Stomach (tissue), 9 donors: ENCODE measurements around the gene BAIAP2L1. TPM values are rescaled to one million over a fixed set of nuclear protein-coding genes. Genes with fewer than 3 reads are reported as not detected.

ENCODE experiments used
- DNase-seq, 2 donors: peaks; one replicate each; pipeline versions ENCODE4 v3.0.0 to v3.0.0-alpha.2; 2013 to 2019
- H3K27ac ChIP-seq, 5 donors: fragments of 200-600 bp in 4 of 5; sonication (generic) in 4 of 5; one replicate each; pipeline ENCODE4 v1.5.1; 2013 to 2019; ENCODE audit warnings: mild to moderate bottlenecking in 1 of 5, moderate library complexity in 1 of 5
- H3K27me3 ChIP-seq, 3 donors: fragments of 200-600 bp; sonication (generic); one replicate each; pipeline ENCODE4 v1.5.1; 2017 to 2019; ENCODE audit warnings: mixed run types in 1 of 3
- H3K36me3 ChIP-seq, 4 donors: fragments of 200-600 bp; sonication (generic); 1 replicate in 3 of 4; 2 replicates in 1 of 4; pipeline ENCODE4 v1.5.1; 2016 to 2019
- H3K4me1 ChIP-seq, 4 donors: fragments of 200-600 bp; sonication (generic); one replicate each; pipeline ENCODE4 v1.5.1; 2016 to 2019
- H3K4me3 ChIP-seq, 4 donors: fragments of 200-600 bp; sonication (generic) in 3 of 4; one replicate each; pipeline ENCODE4 v1.5.1; 2016 to 2019; ENCODE audit warnings: mild to moderate bottlenecking in 1 of 4
- H3K9me3 ChIP-seq, 4 donors: fragments of 200-600 bp; sonication (generic); one replicate each; pipeline ENCODE4 v1.5.1; 2016 to 2019
- CTCF ChIP-seq, 7 experiments: fragments of 450-650 bp in 4 of 7; fragments of 200-600 bp in 3 of 7; sonication (generic) in 3 of 7; IDR thresholded peaks; one replicate each; pipeline ENCODE4 v1.5.1; 2016 to 2019; ENCODE audit warnings: antibody characterized with exemption in 7 of 7, control low read depth in 2 of 7, mild to moderate bottlenecking in 1 of 7
- EP300 ChIP-seq: sonication (generic); formaldehyde crosslinking; IDR thresholded peaks from one replicate; pipeline ENCODE4 v1.6.1; 2017; ENCODE audit warnings: antibody characterized with exemption
- POLR2A ChIP-seq, 4 donors: fragments of 450-650 bp; IDR thresholded peaks; one replicate each; pipeline ENCODE4 v1.6.1; 2016; ENCODE audit warnings: antibody characterized with exemption in 4 of 4, control low read depth in 2 of 4, mild to moderate bottlenecking in 1 of 4, moderate library complexity in 1 of 4
- POLR2AphosphoS5 ChIP-seq, 3 donors: sonication (generic); formaldehyde crosslinking; IDR thresholded peaks; one replicate each; pipeline ENCODE4 v1.6.1; 2016; ENCODE audit warnings: antibody characterized with exemption in 3 of 3
- WGBS, 5 donors: extraction: QIAGEN DNeasy Blood & Tissue Kit in 3 of 5; methylation state at CpG; one replicate each; pipeline versions ENCODE4 v1.1.5 to v1.1.7; 2013 to 2018; 5-methylcytosine and 5-hydroxymethylcytosine counted together
- intact Hi-C: fragments of 100-400 bp; cut with DNase I; formaldehyde crosslinking; loops from one replicate; pipeline ENCODE4 v1.15.1; 2023; ENCODE audit warnings: low total_unique reads
- polyA plus RNA-seq, 3 donors: library from polyadenylated mRNA; stranded (reverse); fragments of 200-250 nt; gene quantifications; one replicate each; pipeline ENCODE4 v1.2.3, GENCODE V29; 2013
- total RNA-seq, 5 donors: library from RNA; depleted of rRNA; stranded (reverse); fragments of >200 nt; gene quantifications; one replicate each; pipeline versions ENCODE4 v1.1.0 to v1.2.3, GENCODE V29; 2014 to 2016
- donor health status: healthy with polysubstance abuse.
- donor health status: Bipolar disorder and iron deficiency.
- donor health status: healthy.

The BAIAP2L1 gene
- total and polyA plus RNA-seq, 8 donors = 20.6 to 78.2 (median 50.0) TPM

DNA sequence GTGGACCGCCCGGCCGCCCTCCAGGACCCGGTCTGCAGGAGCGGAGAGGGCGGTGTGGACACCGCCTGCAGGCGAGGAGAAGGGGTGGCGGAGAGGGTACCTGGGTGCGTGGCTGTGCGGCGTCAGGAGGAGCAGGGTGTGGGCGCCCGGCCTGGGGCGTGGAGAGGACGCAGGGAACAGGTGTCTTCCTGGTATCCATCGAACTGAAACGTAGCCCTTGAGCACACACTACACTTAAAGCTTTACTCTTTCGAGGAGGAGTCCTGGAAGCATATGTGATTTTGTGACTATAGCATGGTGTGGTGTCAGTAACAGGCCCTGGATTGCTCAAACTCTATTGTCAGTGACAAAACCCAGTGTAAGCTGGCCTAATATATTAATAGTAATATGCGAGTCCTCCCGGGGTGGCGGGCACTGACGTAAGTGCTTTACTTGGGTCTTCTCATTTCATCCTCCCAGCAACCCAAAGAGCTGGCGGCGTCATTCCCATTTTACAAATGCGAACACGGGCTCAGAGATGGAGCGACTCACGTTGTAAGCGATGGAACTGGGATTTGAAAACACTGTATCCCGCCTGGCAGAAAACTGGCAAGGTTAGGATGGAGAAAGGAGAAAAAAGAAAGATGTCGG lies 148.3 kb downstream of the BAIAP2L1 start:
- H3K27ac ChIP-seq = peak overlapping the region; percentile 88 to 94 (median 91)
- TF ChIP-seq EP300 (no peak), POLR2AphosphoS5 (IDR thresholded peaks at IDR 0.05) (no peak), POLR2A (IDR thresholded peaks at IDR 0.05) (no peak), CTCF (IDR thresholded peaks at IDR 0.05) (no peak)
- intact Hi-C loops = no loop called here
- DNase-seq = no peak
- no peaks in the 10 kb centered on the region for H3K27me3 ChIP-seq
- WGBS, 5 donors = 16 to 27% (median 18%) methylated on average over 20 to 32 of the region's 32 CpGs
- H3K4me1 ChIP-seq = peaks cover 33 to 69% (median 42%) of the 10 kb centered on the region in 4 donors
- H3K4me3 ChIP-seq = peak overlapping the region; percentile 76 to 86 (median 78)
- H3K9me3 ChIP-seq = no peaks in the 10 kb centered on the region
- H3K36me3 ChIP-seq = peaks cover 0 to 31% (median 17%) of the 10 kb centered on the region in 4 donors

GRCh38 chr7:98251601-98252424 lies 149.1 kb downstream of the BAIAP2L1 start, which contains the start of gene TECPR1:
Gene TECPR1, minus strand, starts transcription at chr7:98252232. Its CDS starts 6,086 bp downstream, at chr7:98246146.
- H3K9me3 ChIP-seq = no peaks in the 10 kb centered on the region
- intact Hi-C loops = no loop called here
- peak in 1 of 4 donors; percentile 13 for TF ChIP-seq POLR2A (IDR thresholded peaks at IDR 0.05)
- no peak for TF ChIP-seq CTCF (IDR thresholded peaks at IDR 0.05)
- peak; percentile 46 to 89 (median 78) for TF ChIP-seq POLR2AphosphoS5 (IDR thresholded peaks at IDR 0.05)
- peak; percentile 98 for DNase-seq
- 0 to 2% (median 1%) methylated on average over 28 to 69 of the region's 69 CpGs for WGBS, 5 donors
- no peaks in the 10 kb centered on the region for H3K27me3 ChIP-seq
- peak within 1 kb of the TSS; percentile 88 to 94 (median 91) for H3K27ac ChIP-seq
- peak within 1 kb of the TSS; percentile 76 to 86 (median 78) for H3K4me3 ChIP-seq
- peaks cover 0 to 31% (median 11%) of the 10 kb centered on the region in 4 donors for H3K36me3 ChIP-seq
- H3K4me1 ChIP-seq = peaks cover 33 to 69% (median 42%) of the 10 kb centered on the region in 4 donors

- no peak for DNase-seq
- Histone ChIP-seq H3K36me3 (peaks cover 0 to 26% (median 5%) of the 10 kb centered on the region in 4 donors), H3K4me1 (peaks cover 33 to 72% (median 42%) of the 10 kb centered on the region in 4 donors), H3K9me3 (no peaks in the 10 kb centered on the region), H3K4me3 (peak overlapping the region; percentile 76 to 86 (median 78)), H3K27ac (peak overlapping the region; percentile 88 to 94 (median 91)), H3K27me3 (no peaks in the 10 kb centered on the region)
- WGBS, 5 donors = 6 to 23% (median 12%) methylated on average over 9 of the region's 9 CpGs
- intact Hi-C loops = no loop called here
- TF ChIP-seq CTCF (IDR thresholded peaks at IDR 0.05) (no peak), POLR2AphosphoS5 (IDR thresholded peaks at IDR 0.05) (peak in 2 of 3 donors; percentile 47 to 51)
These were observed 149.7 kb downstream of the BAIAP2L1 start for GRCh38 chr7:98251231-98251600.

DNA sequence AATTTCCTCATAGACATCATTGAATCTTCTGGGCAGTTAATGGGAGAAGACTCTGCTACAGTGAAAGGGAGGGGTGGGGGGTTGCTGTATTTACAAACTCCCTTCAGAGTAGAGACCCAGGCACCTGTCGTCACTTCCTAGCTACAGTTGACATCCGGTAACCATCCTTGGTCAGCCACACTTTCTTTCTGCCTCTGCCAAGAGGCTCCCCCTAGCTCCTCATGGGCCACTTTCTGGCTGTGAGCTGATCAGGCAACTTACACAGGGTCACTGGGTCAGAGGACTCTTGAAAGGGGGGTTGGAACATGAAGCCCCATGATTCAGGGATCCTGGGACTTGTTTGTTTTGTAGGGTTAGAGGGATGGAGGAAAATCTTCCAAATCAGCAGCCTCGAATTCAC lies 150.1 kb downstream of the BAIAP2L1 start:
- intact Hi-C loops = no loop called here
- TF ChIP-seq CTCF (IDR thresholded peaks at IDR 0.05) (no peak), EP300 (no peak), POLR2AphosphoS5 (IDR thresholded peaks at IDR 0.05) (no peak), POLR2A (IDR thresholded peaks at IDR 0.05) (no peak)
- Histone ChIP-seq H3K36me3 (peaks cover under 1 to 24% (median 4%) of the 10 kb centered on the region in 4 donors), H3K4me3 (peak overlapping the region; percentile 76 to 86 (median 78)), H3K27ac (peak overlapping the region; percentile 88 to 94 (median 91)), H3K27me3 (no peaks in the 10 kb centered on the region), H3K9me3 (no peaks in the 10 kb centered on the region), H3K4me1 (peaks cover 33 to 73% (median 42%) of the 10 kb centered on the region in 4 donors)
- DNase-seq = peak in 1 of 2 donors; percentile 66
- 21 to 53% (median 27%) methylated on average over 3 of the region's 3 CpGs for WGBS, 5 donors
